Epithelial cell of esophagus (primary cell): ENCODE data around the gene PRDM13.

Experiments
- DNase-seq: peaks from one replicate; pipeline ENCODE4 v3.0.0; 2010; ENCODE audit warnings: low read depth
- H3K4me3 ChIP-seq: 2 replicates; pipeline ENCODE4 v1.5.1; 2011; ENCODE audit warnings: mild to moderate bottlenecking, low read length, control low read depth
- CTCF ChIP-seq: IDR thresholded peaks from 2 replicates; pipeline ENCODE4 v1.5.1; 2011; ENCODE audit warnings: low read depth, mild to moderate bottlenecking, low read length, control low read depth, inconsistent platforms; ENCODE audit not compliant: insufficient read depth; ENCODE audit errors: missing control alignments

The PRDM13 gene

GRCh38 chr6:99604166-99605073, 2.2 kb upstream of the PRDM13 start:
- no peak for DNase-seq
- TF ChIP-seq CTCF: no peak
- H3K4me3 ChIP-seq: no peak overlapping the region

- H3K4me3 ChIP-seq: no peak overlapping the region
- TF ChIP-seq CTCF: no peak
- DNase-seq: no peak
These were observed 1.4 kb upstream of the PRDM13 start for GRCh38 chr6:99605074-99605734.

GRCh38 chr6:99605911-99606655, 550 bp upstream of the PRDM13 start:
- DNase-seq: no peak
- no peak overlapping the region for H3K4me3 ChIP-seq
- TF ChIP-seq CTCF: no peak

DNA sequence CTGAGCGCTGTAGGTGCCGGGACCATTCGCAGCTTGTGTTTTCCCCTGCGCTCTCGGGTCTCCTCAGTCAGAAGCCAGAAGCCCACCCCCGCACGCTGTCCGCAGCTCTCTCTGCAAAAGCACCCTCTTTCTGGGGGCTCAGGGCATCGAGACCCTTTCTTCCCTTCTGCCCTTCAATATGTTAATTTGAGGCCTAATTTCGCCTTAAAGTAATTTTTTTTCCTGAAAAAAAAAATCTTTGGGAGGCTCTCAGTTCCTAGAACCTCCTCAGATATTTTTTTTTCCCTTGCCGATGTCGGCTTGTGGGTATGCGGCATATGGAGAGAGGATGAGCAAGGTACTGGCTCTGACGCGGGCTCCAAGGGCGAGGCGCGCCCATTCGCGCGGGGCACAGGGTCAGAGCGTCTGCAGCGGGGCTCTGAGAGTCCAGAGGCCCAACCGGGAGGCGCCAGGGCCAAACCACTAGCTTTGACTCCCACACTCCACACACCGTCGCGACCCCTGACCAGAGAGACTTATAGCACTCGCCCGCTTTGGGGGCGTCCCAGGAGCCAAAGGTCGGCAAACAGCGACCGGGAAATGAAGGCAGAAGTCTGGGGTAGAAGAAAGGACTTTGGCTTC, 893 bp downstream of the PRDM13 start:
- DNase-seq: no peak
- TF ChIP-seq CTCF: no peak
- no peak overlapping the region for H3K4me3 ChIP-seq

GRCh38 chr6:99608059-99608885, 1.6 kb downstream of the PRDM13 start:
- no peak for TF ChIP-seq CTCF
- DNase-seq: no peak
- H3K4me3 ChIP-seq: no peak overlapping the region
